HG02884 (cell line): ENCODE results near the gene KRT23.

Experiments
- ATAC-seq: cut with Tn5 transposase; IDR thresholded peaks from one replicate; pipeline ENCODE4 v1.9.1; 2021; ENCODE audit warnings: mild to moderate bottlenecking, moderate library complexity; ENCODE audit not compliant: unreplicated experiment

Gene KRT23

GRCh38 chr17:40873801-40874200 is 63.6 kb downstream of the KRT23 start:
- no peak for ATAC-seq

GRCh38 chr17:40873255-40873654 is 64.2 kb downstream of the KRT23 start:
- no peak for ATAC-seq
